Hippocampal formation (tissue), 2 donors: ENCODE measurements around the gene NFIX.

ENCODE experiments used
- DNase-seq, 2 donors: peaks; one replicate each; lab custom pipeline; 2025; lab: John Stamatoyannopoulos, UW

Gene NFIX

GRCh38 chr19:13091400-13092157, 96.3 kb downstream of the NFIX start:
- peak in 1 of 2 donors; percentile 77 for DNase-seq

GRCh38 chr19:13092158-13092543, 96.9 kb downstream of the NFIX start:
- DNase-seq, result no peak

GRCh38 chr19:13092606-13093235, 97.4 kb downstream of the NFIX start:
- no peak for DNase-seq

- peak in 1 of 2 donors; percentile 79 for DNase-seq
Measured at GRCh38 chr19:13093407-13094105, 98.3 kb downstream of the NFIX start.

- DNase-seq, result no peak
Measured at GRCh38 chr19:13094106-13094504, 98.8 kb downstream of the NFIX start.

- DNase-seq, result no peak
Measured at GRCh38 chr19:13094771-13095392, 99.6 kb downstream of the NFIX start.

GRCh38 chr19:13095393-13095784, 100.1 kb downstream of the NFIX start:
- no peak for DNase-seq

- DNase-seq, result no peak
Measured at GRCh38 chr19:13095934-13096927, 101.0 kb downstream of the NFIX start.

GRCh38 chr19:13097033-13097462, 101.8 kb downstream of the NFIX start:
- DNase-seq, result no peak

GRCh38 chr19:13097463-13098258, 102.4 kb downstream of the NFIX start:
- DNase-seq, result no peak

GRCh38 chr19:13098277-13099072, 103.2 kb downstream of the NFIX start:
- DNase-seq, result no peak

- no peak for DNase-seq
Measured at GRCh38 chr19:13099073-13099999, 104.1 kb downstream of the NFIX start.

GRCh38 chr19:13100031-13100588, 104.8 kb downstream of the NFIX start:
- DNase-seq, result no peak

GRCh38 chr19:13100841-13101589, 105.7 kb downstream of the NFIX start:
- no peak for DNase-seq

GRCh38 chr19:13101590-13102415, 106.5 kb downstream of the NFIX start:
- DNase-seq, result no peak

GRCh38 chr19:13102416-13102665, 107.1 kb downstream of the NFIX start:
- no peak for DNase-seq
